Prostate gland (tissue), 2 donors: ENCODE data around the gene RYR1.

Experiments used
- POLR2A ChIP-seq: fragments of 450-650 bp; IDR thresholded peaks from one replicate; pipeline ENCODE4 v1.6.1; 2016; ENCODE audit warnings: antibody characterized with exemption, mild to moderate bottlenecking
- TF ChIP-seq, protein P1 (sequence below), 4 experiments: fragments of 200-600 bp in 2 of 4; fragments of 450-650 bp in 2 of 4; sonication (generic) in 2 of 4; IDR thresholded peaks; 1 replicate in 3 of 4; 2 replicates in 1 of 4; pipeline ENCODE4 v1.5.1; 2016 to 2019; ENCODE audit warnings: antibody characterized with exemption in 4 of 4, mild to moderate bottlenecking in 2 of 4, moderate library complexity in 2 of 4

DNA sequence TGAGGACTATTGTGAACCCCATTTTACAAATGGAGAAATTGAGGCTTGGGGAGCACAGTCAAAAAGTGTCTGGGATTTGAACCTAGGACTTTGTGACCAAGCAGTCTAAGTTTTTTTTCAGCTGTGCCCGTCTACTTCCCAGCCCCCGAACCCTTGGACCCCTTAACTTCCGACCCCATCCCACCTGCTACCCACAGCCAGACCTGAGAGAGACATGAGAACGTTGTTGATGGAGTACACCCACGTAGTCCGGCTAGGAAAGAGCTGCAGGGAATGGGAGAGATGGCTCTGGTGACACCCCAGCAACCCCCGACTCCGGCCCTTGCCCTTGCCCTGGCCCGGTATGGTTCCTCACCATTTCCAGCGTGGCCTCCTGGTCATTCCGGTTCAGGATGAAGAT lies 166.2 kb downstream of the RYR1 start:
- TF ChIP-seq, protein P1, sequence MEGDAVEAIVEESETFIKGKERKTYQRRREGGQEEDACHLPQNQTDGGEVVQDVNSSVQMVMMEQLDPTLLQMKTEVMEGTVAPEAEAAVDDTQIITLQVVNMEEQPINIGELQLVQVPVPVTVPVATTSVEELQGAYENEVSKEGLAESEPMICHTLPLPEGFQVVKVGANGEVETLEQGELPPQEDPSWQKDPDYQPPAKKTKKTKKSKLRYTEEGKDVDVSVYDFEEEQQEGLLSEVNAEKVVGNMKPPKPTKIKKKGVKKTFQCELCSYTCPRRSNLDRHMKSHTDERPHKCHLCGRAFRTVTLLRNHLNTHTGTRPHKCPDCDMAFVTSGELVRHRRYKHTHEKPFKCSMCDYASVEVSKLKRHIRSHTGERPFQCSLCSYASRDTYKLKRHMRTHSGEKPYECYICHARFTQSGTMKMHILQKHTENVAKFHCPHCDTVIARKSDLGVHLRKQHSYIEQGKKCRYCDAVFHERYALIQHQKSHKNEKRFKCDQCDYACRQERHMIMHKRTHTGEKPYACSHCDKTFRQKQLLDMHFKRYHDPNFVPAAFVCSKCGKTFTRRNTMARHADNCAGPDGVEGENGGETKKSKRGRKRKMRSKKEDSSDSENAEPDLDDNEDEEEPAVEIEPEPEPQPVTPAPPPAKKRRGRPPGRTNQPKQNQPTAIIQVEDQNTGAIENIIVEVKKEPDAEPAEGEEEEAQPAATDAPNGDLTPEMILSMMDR (IDR thresholded peaks at IDR 0.05), result no peak
- TF ChIP-seq POLR2A, result no peak
